ENCODE results near the gene TSC22D3.
"Not testable (repeated sequence)": the region's sequence is repeated elsewhere in the genome, so short reads cannot be mapped to it uniquely, and the experiment has no call there.

Gene TSC22D3

DNA sequence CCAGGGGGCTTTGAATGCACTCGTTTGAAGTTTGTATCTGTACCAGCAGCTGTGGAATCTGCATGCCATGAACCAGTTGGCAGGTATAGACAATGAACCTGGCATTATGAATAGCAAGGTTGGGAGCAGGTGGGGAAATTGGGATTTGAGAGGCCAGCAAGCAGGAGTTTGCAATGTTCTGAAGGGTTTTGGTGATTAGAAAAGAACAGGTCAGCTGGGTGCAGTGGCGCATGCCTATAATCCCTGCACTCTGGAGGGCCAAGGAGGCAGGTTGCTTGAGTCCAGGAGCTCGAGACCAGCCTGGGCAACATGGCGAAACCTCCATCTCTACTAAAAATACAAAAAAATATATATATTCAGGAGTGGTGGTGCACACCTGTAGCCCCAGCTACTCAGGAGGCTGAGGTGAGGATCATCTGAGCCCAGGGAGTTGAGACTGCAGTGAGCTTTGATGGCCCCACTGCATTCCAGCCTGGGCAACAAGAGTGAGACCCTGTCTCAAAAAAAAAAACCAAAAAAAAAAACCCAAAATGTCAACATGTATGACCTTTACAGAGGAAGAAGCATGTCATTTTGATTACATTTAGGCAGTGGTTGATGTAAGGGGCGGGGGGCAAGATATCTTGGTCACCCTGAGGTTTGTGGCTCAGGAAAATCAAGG lies 63.9 kb downstream of the TSC22D3 start:
- DNase-seq, result peak; percentile 28

DNA sequence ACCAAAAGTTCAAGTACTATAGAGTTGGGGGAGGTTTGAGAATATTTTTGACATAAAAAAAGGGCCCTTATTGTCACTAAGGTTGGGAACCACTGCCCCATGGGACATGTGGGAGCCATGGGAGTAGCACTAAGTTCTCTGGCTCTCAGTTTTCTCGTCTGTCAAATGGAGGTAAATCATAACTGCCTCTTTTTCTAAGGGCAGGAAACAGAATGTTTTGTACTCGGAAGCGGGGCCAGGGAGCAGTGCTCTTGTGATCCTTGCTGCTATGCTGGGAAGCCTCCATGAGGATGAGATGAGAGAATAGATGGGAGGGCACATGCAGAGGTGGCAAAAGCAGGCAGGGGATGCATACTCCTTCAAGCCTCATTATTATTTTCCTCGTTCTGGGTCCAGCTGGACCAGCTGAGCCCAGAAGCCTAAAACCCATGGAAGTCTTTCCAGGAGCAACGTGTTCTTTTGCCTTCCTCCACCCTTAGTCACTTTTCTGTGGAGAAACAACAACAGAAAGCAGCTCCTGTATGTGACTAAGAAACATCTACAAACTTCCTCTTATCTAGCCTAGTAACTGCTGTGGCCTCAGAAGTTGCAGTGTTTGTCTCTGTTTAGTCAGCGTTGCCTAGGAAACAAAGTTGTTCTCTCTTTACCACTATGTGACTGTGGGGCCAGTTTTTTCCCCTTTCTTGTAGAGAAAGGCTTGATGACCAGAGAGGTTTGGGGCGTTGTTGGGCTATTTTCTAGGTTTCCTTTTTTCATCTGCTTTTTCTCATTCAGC lies 64.8 kb downstream of the TSC22D3 start:
- peak; percentile 86 for DNase-seq

DNA sequence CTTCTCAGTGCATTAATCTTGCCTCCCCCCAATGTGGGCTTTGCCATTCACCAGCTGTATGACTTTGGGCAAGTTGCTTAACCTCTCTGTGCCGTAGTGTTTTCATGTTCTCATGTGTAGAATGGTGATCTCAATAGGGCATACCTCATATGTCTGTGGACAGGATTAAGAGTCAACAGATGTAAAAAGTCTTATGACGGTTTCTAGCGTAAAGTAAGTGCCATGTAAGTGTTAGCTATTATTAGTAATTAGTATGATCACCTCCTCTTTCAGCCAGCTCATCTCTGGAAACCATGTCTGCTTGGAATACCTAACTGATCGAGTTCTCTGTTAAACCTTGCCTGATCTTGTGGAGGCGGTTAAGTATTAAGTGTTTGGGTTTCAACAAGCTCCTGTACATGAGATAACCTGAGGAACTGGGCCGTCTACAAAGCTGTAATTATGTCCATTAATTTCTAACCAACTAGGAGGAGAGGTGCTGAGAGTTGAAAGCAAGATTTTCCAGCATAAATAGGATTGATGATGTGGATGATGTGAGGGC lies 66.3 kb downstream of the TSC22D3 start:
- DNase-seq, result no peak

DNA sequence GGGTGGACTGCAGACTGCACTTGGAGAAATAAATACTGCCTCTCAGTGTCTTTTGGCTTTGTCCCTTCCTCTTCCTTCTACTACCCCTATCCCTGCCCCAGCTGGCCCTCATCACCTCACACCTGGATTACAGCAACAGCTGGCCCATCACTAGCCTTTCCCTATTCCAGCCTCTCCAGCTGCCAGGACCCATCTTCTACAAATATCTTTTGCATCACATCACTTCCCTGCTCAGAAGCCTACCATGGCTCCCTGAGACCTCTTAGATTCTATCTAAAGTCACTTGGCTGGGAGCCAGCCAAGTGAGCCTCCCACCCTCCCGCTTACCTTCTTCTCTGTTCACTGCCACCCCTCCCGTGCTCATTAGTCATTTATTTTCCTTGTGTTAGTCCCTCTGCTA lies 66.8 kb downstream of the TSC22D3 start:
- DNase-seq, result peak; percentile 53

DNA sequence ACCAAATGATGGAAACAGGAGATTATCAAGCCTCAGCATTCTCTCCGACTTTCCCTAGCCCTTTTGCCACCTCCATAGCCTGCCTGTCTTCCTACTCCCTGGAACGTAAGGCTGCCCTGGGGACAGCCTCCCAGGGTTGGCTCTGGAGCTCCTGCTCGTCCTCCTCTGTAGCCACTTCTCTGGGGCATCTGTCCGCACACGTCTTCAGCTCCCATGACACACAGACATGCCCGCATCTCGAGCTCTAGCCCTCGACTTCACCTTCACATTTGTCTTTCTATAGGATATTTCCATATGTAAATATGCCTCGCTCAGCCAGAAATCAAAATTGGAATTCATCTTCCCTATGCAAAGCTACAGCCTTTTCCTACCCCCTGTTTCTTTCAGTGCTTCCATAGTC lies 67.7 kb downstream of the TSC22D3 start:
- DNase-seq, result peak; percentile 22

DNA sequence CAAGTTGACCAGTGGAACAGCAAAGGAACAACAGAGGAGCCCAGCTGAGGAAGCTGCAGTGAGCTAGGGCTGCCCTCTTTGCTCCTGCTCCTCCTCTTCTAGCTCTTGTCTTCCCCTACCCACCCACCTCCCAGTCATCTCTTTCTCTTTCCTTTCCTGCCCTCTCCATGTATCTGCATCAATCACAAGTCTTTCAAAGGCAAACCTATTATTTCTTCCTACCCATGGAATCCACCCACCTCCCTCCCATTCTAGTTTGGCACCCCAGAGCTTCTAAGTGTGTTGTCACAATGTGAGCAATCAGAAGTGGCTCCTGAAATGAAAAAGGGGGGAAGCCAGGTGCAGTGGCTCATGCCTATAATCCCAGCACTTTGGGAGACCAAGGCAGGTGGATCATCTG lies 69.3 kb downstream of the TSC22D3 start:
- peak; percentile 22 for DNase-seq

DNA sequence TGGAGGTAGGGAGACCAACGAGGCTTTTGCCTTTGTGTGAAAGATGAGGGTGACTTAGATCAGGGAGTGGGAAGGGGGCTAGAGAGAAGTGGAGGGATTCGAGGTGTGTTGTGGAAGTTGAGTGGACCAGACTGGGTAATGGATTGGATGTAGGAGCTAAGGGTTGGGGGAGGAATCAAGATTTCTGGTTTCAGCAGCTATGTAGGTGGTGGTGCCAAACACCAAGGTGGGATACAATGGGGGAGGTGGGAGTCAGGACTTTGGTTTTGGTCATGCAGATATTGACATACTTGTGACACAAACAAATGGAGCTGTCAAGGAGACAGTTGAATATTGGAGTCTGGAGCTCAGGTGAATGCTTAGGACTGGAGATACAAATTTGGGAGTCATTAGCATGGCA lies 71.0 kb downstream of the TSC22D3 start:
- no peak for DNase-seq

DNA sequence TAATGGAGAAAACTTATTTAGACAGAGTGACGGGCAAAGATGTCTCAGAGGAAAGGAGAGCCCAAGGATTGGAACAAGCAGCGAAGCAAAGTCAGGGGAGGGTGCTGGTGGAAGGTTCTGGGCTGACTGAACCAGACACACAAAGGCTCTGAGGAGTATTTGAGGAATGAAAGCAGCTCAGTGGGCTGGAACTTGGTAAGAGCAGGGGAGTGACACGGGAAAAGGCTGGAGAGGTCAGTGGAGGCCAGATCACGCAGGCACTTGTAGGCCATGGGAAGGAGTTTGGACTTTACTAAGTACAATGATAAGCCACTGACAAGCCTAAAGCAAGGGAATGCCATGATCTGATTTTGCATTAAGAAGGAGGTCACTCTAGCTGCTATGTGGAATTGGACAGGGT lies 71.4 kb downstream of the TSC22D3 start:
- peak; percentile 54 for DNase-seq

DNA sequence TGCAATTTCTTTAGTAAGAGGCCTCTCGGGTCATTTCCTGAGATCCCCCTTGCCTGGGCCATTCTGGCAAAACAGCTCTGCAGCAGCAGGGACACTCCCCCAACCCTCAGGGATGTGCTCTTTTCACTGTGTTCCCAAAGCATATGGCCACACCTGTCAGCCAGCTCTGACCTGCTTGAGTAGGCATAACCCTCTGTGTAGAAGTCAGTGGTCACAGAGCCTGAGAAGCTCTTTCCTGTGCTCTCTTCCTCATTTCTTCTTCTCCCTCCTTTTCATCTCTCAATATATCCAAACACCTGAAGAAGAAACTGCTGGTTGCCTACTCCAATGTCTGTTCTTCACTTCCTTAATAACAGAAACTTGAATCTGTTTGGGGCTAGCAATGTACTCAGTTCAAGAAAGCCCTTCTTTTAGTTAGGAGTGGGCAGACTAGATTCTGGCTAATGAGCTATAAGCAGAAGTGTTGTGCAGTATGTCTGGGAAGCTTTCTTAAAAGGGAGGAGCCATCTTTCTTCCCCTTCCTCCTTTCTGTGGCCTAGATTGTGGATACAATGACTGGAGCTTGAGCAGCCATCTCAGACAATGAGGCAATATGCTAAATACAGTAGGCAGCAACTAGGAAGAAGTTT lies 74.0 kb downstream of the TSC22D3 start:
- DNase-seq, result peak; percentile 45

DNA sequence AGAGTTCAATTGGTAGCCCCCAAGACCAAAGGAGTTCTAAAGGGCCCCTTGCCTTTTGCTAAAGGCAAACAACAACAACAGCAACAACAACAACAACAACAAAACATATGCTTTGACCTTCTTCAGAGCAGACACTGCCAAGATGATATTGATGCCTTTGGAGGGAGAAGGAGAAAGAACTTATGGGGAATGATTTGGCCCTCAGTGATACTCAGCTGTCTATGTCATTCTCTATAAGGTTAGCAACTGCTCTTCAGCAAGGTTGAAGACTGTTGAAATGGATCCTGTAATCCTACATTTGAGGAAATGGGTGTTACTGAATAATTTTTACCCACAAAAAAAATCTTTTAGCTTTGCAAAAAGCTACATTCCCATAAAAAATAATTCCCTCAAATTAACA lies 74.8 kb downstream of the TSC22D3 start:
- DNase-seq, result no peak

DNA sequence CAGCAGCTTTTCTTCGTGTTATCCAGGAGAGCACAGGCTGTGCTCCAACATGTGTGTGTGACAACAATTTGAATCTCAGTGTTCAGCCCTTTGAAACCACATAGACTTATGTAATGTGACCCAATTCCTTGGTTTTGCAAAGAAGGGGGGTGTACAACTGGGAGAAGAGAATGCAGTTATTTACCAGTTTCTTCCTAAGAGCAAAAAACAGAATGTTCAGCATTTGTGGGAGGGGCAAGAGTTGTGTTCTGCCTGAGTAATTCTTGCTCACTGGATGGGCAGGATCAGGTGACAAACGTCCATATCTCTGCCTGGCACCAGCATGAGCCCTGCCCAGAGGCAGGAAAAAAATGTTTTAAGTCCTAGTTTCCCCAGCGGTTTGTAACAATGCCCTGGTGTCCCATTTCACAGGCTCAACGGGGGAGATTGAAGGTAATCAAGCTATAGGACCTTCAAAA lies 75.2 kb downstream of the TSC22D3 start:
- DNase-seq, result peak; percentile 46

DNA sequence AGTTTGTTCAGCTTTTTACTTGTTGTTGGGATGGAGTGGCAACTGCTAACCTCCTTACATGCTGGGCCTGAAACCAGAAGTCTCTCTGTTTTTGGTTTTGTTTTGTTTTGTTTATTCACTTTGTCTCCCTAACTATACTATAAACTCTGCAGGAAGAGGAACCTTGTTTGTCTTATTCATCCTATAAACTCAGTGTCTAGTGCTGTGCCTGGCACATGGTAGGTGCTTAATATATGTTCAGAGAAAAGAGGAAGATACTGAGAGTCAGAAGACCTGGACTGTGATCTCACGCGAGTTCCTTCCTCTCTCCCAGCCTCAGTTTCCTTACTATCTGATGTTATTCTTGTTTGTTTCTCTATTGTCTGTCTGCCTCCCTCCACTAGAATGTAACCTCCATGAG lies 76.0 kb downstream of the TSC22D3 start:
- no peak for DNase-seq

DNA sequence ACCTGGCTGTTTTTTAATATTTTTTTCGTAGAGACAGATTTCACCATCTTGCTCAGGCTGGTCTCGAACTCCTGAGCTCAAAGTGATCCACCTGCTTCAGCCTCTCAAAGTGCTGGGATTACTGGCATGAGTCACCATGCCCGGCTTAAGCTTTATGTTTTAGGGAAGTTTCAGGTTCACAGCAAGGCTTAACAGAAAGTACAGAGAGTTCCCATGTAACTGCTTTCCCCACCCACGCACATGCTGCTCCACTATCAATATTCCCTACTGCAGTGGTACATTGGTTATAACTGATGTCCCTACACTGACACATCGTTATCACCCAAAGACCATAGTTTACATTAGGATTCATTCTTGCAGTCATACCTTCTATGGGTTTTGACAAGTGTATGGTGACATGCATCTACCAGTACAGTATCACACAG lies 84.6 kb downstream of the TSC22D3 start:
- peak; percentile 10 for DNase-seq

DNA sequence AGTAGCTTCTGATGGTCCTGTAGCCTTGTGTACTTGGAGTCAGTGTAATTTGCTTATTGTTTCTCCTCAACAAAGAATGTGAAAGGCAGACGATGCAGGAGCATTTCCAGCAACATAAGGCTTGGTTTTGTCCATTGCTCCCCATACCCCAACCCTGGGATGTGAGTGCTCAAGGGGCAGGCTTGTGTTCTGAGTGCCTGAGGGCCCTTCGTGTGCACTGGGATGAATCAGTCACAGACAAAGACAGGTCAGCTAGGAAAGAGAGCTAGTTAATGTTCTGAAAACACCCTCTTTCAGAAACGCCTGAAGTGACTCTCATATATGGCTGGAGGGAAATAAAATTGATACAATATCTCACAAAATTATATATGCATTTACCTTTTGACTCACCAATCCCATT lies 88.1 kb downstream of the TSC22D3 start:
- no peak for DNase-seq

DNA sequence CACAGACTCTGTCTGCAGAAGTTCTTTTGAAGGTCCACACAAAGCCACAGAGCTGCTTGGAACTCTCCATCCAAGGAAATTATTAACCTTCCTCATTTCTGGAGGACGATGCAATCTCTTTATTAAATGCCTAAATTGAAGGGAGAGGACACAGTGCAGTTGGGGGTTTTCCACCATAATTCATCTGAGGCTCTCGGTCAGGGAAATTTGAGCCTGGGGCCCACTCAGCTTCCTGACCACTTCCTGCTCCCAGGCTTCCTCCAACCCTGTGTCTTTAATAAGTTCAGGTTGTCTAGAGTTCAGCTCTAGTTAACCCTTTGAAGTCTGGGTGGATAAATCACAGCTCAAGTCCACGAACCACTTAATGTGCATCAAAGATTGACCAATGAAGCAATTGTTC lies 88.8 kb downstream of the TSC22D3 start:
- DNase-seq, result no peak

DNA sequence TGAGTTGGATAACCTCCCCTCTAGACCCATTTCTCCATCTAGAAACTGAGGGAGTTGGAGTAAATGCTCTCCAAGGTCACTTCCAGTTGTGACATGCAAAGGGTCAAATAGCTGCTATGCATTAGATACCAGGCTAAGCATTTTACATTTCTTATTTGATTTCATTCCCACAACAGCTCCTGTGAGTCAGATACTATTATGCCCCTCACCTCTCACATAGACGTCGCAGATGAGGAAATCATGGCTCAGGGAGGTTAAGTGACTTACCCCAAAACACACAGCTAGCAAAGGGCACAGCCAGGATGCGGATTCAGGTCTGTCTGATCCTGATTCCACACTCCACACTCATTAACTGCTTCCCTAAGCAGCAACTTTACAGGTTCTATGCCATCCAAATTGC lies 89.6 kb downstream of the TSC22D3 start:
- DNase-seq, result no peak

DNA sequence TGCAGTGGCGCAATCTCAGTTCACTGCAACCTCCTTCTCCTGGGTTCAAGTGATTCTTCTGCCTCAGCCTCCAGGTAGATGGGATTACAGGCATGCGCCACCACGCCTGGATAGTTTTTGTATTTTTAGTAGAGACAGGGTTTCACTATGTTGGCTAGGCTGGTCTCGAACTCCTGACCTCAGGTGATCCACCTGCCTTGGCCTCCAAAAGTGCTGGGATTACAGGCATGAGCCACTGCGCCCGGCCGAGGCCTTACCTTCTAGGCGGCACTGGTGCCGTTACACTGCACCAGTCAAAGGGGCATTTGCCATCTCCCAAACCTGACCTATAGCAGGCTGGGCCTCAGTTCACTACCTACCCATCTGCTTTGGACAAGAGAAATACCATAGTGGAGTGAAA lies 90.0 kb downstream of the TSC22D3 start:
- DNase-seq, result not testable (repeated sequence)

DNA sequence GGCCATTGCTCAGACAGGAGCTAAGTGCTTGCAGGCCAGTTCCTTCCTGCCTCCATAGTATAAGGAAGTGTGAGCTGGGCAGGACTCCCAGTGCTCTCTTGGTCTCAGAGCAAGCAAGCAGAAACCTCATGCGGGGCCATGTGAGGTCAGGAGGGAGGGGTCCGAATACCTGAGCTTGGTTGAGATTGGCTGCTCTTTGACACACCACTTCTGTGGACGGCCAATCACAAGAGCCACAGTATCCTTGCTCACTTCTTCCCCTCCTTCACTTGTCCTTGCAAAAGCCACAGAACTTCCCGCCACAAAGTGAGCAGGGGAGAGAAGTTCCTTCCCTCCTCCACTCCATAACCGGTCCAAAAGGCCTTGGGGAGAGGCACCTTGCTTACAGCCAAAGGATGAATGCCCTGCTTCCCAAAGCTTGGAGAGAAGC lies 90.6 kb downstream of the TSC22D3 start:
- DNase-seq, result peak; percentile 76

DNA sequence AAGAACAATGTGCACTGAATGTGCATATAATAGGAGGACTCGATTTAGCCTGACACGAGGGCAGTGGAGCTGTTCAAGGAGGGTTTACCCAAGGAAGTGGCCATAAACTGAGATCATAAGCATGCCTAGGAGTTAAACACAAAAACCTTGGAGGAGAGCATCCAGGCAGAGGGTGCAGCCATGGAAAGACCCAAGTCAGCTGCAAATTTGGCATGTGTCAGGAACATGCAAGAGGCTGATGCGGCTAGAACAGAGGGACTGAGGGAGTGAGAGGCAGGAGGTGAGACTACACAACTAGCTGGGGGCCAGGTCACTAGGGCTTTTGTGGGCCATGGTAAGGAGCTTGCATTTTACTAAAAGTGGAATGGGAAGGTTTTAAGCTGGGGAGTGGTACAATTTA lies 91.7 kb downstream of the TSC22D3 start:
- DNase-seq, result no peak

DNA sequence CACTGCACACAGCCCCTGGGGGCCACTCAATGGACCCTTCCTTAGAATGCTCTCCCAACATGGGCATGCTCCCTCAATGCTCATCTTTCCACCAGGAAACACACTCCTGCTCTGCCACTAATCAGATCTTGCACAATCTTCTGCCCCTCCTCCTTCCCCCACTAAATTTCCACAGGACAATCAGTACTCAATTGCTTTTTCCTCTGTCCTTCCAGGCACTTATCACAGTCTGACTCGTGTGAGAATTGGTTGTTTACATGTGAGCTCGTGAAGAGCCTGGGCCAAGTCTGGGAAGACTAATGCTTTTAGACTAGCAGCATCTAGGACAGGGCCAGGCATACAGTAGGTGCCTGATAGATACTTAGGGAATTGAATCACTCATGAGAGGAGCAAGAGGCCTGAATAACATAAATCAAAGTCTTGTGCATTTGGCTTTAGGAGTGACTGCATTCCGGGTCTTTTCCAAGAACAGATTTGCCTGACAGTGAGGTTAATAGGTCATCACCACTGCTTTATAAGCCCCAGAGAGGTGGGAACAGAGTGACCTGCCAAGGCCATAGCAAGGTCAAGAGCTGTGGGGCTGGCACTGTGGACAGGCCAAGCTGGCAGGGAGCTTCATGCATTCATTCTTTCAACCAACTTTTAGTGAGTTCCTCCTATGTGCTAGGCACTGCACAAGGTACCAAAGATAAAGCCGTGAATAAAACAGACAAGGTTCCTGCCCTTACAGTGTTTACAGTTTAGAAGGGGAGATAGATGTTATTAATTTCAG lies 92.3 kb downstream of the TSC22D3 start:
- no peak for DNase-seq

DNA sequence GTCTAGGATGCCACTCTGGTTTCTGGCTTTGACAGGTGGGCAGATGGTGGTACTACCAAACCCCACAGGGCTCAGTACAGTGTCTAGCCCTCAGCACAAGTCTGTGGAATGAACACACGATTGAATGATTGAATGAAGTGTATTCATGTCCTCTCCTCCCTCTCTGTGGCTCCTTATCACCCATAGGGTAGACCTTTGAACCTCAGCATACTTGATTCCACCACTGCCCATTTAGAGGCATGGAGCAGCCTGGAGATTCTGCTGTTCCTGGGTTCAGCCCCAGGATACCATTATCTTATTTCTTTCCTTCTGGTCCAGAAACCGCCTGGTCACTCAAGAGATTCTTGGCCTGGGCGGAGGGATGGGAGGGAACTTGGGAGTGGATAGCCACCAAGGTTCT lies 93.3 kb downstream of the TSC22D3 start:
- no peak for DNase-seq

DNA sequence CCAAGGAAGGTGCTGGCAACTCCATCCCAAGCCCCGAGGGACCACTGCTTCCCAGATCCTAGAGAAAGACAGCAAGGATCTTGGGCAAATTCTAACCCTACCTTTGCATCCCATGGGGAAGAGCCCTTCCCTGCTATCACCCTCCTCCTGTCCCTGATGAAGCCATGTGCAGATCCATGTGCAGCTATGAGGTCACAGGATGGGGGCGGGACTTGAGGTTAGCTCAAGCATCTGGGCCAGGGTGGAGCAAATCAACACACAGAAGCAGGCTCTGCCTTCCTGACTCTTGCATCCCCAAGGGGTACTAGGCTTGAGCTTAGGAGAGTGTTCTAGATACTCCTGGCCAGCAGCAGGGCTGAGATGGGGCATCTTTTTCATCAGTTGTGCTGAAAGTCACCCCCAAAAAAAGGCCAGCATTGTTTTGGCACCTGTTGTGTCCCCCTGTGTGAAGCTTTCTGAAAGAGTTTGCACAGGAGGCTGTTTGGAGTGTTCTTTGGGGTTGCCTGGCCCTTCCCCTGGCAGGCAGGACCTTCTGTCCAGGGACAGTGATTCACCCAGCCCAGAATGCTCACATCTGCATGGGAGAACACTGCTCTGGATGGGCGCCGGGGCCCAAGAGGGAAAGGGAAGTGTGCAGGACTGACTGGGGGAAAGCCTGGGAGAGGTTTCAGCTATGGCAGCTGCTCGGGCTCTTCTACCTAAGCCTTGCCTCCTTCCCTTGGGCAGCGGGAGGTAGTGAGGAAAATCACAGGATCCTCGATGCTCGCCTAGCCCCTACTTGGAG lies 96.4 kb downstream of the TSC22D3 start:
- no peak for DNase-seq
